Right ventricle myocardium inferior (tissue), 1 donor: ENCODE results near the gene NFILZ. TPM values are rescaled to one million over a fixed set of nuclear protein-coding genes. Genes with fewer than 3 reads are reported as not detected.

Experiments used
- ATAC-seq: fragments of 200-7000 bp; cut with Tn5 transposase; one replicate; pipeline ENCODE4 v1.9.1; 2020; ENCODE audit warnings: mild to moderate bottlenecking, moderate library complexity
- DNase-seq: peaks from one replicate; pipeline ENCODE4 v3.0.0; 2021; ENCODE audit errors: missing footprints
- intact Hi-C: fragments of 100-400 bp; cut with DNase I; formaldehyde crosslinking; loops from one replicate; pipeline ENCODE4 v1.11.0; 2022
- total RNA-seq: library from RNA; stranded (reverse); fragmentation: NEBNext Ultra II Directional; extraction: Animal tissue kit (Norgen Biotek cat#: 25700); gene quantifications from one replicate; pipeline ENCODE4 v1.2.1, GENCODE V29; 2021
- donor health status: DM: no; HTN: yes; CAD: no; lungs with severe emphysema.

NFILZ gene
- total RNA-seq, 1 donor from 2014 or later, result not detected

DNA sequence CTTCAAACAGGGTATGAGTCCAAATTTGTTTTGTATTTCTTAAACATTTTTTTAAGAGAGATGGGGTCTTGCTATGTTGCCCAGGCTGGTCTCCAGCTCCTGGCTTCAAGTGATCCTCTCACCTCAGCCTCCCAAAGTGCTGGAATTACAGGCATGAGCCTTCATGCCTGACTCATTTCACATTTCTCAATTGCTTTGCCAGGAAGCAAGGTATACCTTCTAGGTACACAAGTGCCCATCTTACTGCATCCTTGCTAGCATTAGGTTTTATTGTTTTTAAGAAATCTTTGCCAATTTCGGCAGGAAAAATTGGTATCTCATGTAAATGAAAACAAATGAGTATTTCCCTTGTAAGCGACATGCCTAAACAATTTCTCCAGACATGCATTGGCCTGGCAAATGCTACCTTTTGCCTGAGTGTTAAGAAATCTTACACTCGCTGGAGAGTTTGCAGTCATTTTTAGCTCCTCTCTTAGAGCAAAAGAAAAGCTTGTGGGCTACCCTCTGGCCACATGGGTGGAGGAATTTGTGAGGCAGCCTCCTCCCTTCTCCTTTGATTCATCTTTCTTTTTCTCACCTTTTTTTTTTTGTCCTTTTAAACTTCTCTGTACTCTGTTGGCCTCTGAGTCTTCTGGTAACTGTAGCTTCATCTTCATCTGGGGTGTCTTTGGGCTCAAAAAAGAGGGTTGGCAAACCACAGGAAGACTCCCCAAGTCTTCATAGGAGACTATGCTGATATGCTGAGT, 35.2 kb downstream of the NFILZ start:
- ATAC-seq (no peak), DNase-seq (no peak)
- intact Hi-C loops, result no loop called here

GRCh38 chr19:8666814-8667405, 36.5 kb downstream of the NFILZ start:
- intact Hi-C loops, result no loop called here
- ATAC-seq (no peak), DNase-seq (no peak)

- intact Hi-C loops, result no loop called here
- no peak for ATAC-seq
- no peak for DNase-seq
Observed at GRCh38 chr19:8673276-8673891, 43.0 kb downstream of the NFILZ start.

DNA sequence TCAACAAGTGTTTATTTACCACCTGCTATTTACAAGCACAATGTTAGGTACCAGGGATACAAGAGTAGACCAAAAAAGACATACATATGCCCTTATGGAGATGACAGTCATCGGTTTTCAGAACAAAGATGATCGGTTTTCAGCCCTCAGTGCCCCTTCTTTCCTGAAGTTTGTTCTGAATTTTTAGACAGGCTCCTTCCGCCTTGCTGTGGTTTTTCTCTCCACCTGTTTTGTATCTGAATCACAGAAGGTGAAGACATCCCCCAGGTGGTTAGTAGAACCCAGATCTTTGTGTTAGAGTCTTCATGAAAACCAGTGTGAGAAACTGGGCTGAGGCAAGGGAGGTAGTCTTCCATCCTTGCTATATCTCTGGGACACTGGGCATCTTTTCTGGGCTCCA, 44.6 kb downstream of the NFILZ start:
- intact Hi-C loops, result no loop called here
- DNase-seq (no peak), ATAC-seq (no peak)

DNA sequence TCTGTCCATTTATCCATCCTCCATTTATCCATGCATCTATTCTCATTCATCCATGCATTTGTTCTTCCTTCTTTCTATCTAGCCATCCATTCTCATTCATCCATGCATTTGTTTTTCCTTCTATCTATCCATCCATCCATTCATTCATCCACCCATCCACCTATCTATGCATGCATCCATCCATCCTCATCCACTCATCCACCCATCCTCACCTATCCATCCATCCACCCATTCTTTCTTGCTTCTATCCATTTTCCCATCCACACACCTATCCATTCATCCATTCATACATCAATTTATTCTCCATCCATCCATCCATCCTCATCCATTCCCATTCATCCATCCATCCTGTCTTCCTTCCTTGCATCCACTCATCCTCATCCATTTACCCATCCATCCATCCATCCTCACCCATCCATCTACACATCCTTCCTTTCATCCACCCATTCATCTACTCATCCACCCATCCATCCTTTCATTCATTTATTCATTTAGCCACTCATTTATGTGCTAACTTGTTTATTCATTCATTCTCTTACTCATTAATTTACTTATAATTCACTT, 47.9 kb downstream of the NFILZ start:
- no peak for ATAC-seq
- intact Hi-C loops, result no loop called here
- DNase-seq, result no peak

Other genes starting within 250 kb of the NFILZ start
- gene RAB11B, start 240.3 kb upstream of the NFILZ start, total RNA-seq, result 144 TPM
- gene MARCHF2, start 217.3 kb upstream of the NFILZ start, total RNA-seq, result 110 TPM
- gene HNRNPM, start 185.7 kb upstream of the NFILZ start, total RNA-seq, result 118 TPM
- gene PRAM1, start 128.0 kb upstream of the NFILZ start, total RNA-seq, result 0.78 TPM
- 9.8 TPM for gene ZNF414, start 116.5 kb upstream of the NFILZ start, total RNA-seq
- gene MYO1F, start 53.2 kb upstream of the NFILZ start, total RNA-seq, result 9.3 TPM
- 10.0 TPM for gene ADAMTS10, start 19.9 kb upstream of the NFILZ start, total RNA-seq
- gene ACTL9, start 68.2 kb downstream of the NFILZ start, total RNA-seq, result not detected
- gene OR2Z1, start 91.0 kb downstream of the NFILZ start, total RNA-seq, result not detected
- 8.8 TPM for gene ZNF558, start 201.7 kb downstream of the NFILZ start, total RNA-seq
- not detected for gene MBD3L1, start 201.7 kb downstream of the NFILZ start, total RNA-seq